NCI-H2029 treated with DMSO at 0.1 percent for 48 hours (cell line): ENCODE measurements around the gene GNRHR.
"Not testable (repeated sequence)": the region's sequence is repeated elsewhere in the genome, so short reads cannot be mapped to it uniquely, and the experiment has no call there.

Source experiments
- DNase-seq: peaks from one replicate; lab custom pipeline; 2025; lab: John Stamatoyannopoulos, UW

Gene GNRHR, protein sequence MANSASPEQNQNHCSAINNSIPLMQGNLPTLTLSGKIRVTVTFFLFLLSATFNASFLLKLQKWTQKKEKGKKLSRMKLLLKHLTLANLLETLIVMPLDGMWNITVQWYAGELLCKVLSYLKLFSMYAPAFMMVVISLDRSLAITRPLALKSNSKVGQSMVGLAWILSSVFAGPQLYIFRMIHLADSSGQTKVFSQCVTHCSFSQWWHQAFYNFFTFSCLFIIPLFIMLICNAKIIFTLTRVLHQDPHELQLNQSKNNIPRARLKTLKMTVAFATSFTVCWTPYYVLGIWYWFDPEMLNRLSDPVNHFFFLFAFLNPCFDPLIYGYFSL

DNA sequence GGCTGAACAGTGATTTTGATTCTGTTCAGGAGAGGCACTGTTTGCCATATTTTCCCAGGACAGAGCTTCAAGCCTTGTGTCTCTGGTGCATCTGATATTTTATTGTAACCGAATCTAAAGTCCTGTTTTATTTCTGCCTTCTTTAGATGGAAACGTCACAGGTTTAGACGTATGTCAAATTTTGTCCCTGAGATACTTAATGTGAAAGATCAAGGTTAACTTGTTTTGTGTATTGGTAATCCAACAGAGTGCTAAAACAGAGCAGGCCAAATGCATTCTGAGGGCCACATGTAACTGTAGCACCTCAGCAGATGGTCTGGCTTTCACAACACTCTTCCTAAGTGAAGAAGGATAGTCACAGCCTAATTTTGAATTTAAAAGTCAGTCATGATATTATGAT is at the start of gene GNRHR:
TSS of gene GNRHR (minus strand) at position 101 of the 400 bp plus-strand sequence. CDS start at position 48, 53 bp downstream.
- DNase-seq, result no peak

DNA sequence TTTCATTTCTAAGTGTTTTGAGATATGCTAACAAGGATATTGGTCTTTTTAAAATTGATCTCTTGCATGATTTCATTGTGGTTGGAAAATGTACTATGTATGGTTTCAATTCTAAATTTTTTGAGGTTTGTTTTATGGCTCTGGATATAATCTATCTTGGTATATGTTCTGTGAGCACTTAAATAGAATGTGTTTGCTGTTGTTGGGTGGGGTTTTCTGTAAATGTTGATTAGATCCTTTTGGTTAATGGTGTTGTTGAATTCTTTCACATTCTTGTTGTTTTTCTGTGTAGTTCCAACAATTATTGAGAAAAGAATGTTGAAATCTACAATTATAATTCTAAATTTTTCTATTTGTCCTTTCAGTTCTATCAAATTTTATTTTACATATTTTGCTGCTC is 42.6 kb upstream of the GNRHR start:
- DNase-seq, result no peak

- DNase-seq, result no peak
Observed at GRCh38 chr4:67790721-67791120, 36.5 kb upstream of the GNRHR start.

- no peak for DNase-seq
Observed at GRCh38 chr4:67787311-67787710, 33.1 kb upstream of the GNRHR start.

GRCh38 chr4:67785528-67785927 is 31.3 kb upstream of the GNRHR start:
- no peak for DNase-seq

DNA sequence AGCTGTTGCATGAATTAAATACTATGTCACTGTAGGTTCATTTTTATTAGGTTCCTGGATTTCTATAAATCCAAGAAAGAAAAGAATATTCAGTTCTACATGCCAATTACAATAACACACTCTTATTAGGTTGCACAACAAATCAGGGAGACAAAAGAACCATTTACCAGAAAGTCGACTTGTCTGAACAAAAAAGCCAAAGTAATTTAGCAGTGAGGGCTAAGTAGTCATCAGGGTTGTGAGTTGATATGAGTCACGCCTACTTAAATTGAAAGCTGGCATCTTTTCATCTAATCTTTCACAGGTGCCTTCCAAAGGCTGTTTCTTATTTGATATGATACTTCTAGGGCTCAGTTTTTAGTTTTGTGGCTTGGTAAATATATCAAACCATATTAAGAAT is 25.4 kb upstream of the GNRHR start:
- no peak for DNase-seq

DNA sequence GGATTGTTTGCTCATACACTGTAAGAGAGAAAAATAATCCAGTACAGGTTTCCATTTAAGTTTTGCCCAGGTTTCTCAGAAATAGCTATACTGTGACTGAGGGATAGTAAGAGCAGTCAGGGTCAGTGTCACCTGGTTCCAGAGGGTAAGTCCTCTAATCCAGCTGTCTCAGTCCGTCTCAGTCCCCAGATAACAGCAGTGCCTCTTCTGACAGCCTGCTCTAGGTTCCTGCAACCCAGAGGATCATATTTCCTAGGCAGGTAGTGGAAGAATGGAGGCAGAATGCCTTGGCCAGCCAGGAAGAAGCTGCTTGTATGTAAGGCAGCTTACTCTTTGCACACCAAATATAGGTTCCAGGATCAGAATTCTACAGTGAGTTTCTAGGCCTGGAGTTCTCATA is 22.6 kb upstream of the GNRHR start:
- no peak for DNase-seq

GRCh38 chr4:67770422-67770821 is 16.2 kb upstream of the GNRHR start:
- no peak for DNase-seq

- DNase-seq, result no peak
Observed at GRCh38 chr4:67765928-67766327, 11.7 kb upstream of the GNRHR start.

DNA sequence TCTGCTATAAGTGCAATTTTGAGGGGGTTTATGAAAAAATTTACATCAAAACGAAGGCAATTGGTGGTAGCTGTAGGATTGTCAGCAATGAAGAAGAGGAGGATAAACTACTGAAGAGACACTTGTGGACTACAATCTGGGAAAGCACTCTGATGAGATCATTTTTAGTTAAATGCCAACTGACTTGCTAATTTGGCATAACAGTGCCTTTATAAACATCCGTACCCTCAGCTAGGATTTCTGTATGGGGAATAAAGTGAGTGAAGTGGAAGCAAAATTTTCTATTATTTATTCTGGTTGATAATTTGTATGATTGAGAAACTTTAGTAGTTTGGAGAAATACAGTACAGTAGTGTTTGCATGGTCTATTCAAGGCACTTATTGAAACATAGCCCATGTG is 11.2 kb upstream of the GNRHR start:
- DNase-seq, result no peak

GRCh38 chr4:67764183-67764582 is 10.0 kb upstream of the GNRHR start:
- DNase-seq, result no peak

- DNase-seq, result no peak
Observed at GRCh38 chr4:67762086-67762485, 7.9 kb upstream of the GNRHR start.

GRCh38 chr4:67756991-67757390 is 2.8 kb upstream of the GNRHR start:
- DNase-seq, result not testable (repeated sequence)

DNA sequence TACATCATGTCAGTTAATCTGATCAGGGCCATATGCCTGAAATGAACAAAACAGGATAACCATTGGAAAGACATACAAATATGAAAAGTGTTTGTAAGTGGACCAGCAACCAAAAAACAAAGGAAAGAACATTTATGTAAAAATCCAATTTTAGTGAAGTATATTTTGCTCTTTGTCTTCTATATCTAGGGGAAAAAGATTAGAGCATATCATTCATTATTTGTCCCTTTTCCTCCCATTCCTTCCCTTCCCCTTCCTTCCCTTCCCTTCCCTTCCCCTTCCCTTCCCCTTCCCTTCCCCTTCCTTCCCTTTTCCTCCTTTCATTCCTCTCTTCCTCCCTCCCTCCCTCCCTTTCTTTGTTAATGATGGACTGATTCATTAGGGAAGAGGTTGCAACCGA is 1.8 kb upstream of the GNRHR start:
- no peak for DNase-seq

DNA sequence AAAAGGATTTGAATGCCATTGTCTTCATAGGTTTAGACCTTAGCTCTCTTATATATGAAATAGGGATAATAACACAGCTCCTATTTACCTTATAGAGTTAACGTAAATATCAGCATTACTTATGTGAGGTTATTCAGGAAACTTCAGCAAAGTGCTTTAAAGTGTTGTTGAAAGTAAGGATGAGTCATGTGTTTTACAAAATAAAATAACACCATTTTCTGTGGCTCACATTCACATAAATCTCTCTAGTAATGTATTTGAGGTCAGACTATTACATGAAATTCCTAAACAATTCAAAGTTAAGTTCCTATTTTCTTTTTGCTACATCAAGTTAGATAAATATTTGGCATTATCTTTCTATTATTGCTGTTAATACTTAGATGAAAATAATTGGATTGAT is 2.9 kb downstream of the GNRHR start:
- DNase-seq, result no peak

DNA sequence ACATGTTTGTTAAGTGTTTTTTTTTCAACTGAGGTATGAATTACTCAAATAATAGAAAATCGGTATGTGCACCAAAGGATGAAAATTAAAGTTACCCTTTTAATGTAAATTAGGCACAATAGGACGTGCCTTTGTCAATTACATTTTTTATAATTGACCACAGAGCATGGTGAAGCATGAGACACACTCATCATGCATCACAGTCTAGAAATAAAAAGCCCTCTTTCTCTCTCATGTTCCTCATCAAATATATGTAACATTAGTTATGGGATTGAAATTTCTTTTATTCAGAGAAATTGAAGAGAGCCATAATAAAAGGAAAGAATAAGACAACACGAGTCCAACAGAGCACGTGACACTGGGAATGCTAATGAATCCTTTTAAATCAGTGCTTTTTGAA is 3.5 kb downstream of the GNRHR start:
- DNase-seq, result no peak

GRCh38 chr4:67749286-67749685 is 4.9 kb downstream of the GNRHR start:
- DNase-seq, result no peak

DNA sequence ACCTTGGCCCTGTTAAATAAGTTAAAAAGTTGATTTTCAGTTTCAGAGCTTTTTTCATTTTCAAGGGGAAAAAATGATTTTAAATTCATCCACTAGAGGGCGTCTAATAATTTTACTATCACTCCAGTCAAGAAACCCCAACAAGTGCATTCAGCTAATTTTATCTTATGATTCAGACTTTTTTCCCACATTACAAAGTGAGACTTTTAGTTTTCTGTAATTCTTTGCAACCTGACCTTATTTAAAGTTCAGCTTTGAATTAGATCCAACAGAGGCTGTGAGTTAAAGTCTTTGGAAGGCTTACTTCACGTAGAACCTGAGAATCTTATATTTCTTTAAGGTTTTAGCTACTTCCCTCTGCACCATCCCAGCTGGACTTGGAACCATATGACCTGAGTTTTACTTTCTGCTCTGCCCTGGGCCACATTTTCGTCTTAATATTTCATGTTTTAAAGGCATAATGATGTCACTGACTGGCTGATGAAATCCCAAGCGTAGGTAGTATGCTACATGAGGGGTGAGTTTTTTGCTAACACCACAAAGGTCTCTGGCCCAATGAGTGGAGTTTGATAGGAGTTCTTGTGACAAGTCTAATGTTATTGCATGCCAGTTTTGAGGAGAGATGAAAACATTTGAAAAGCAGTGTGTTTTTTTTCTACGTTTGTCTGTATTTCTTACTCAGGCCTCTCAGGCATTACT is 7.2 kb downstream of the GNRHR start:
- peak; percentile 32 for DNase-seq

GRCh38 chr4:67744561-67745283 is 9.5 kb downstream of the GNRHR start:
- no peak for DNase-seq

GRCh38 chr4:67743194-67743593 is 11.0 kb downstream of the GNRHR start:
- DNase-seq, result no peak

GRCh38 chr4:67736262-67736661 is 17.9 kb downstream of the GNRHR start:
- DNase-seq, result no peak

DNA sequence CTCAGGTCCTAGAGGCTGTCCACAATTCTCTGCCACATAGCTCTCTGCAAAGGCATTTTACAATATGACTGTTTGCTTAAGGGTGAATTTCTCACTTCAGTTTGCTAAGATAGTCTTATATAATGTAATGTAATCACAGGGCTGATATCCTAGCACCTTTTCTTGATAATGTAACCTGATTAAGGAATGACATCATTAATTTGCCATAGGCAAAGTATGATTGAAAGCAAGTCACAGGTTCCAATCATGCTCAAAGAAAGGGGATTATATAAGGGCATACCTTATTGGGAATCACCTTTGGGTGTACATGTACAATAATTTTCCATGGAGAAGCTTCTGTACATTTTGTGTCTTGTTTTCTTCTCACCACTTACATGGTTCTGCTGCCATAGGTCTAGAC is 18.9 kb downstream of the GNRHR start:
- DNase-seq, result no peak

- DNase-seq, result not testable (repeated sequence)
Observed at GRCh38 chr4:67730511-67730910, 23.7 kb downstream of the GNRHR start.
